ENCODE results near the gene GRHL3. TPM values are rescaled to one million over a fixed set of nuclear protein-coding genes. Genes with fewer than 3 reads are reported as not detected.

The GRHL3 gene
- total RNA-seq, 1 donor from 2014 or later: not detected

DNA sequence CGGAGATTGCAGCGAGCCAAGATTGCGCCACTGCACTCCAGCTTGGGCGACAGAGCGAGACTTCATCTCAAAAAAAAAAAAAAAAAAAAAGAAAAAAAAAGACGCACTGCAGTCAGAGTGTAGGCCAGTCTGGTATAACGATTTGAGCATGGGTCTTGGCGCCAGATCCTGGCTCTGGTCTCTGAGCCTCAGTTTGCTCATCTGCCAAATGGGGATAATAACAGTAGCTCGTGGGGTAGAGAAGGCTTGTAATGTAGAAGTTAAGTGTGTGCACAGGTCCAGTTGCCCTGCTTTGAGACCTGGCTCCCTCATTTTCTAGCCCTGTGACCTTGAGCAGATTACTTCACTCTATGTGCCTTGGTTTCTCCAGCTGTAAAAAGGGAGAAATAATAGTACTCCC is 26.3 kb upstream of the GRHL3 start:
- DNase-seq (ENCODE audit: low spot score): no peak

DNA sequence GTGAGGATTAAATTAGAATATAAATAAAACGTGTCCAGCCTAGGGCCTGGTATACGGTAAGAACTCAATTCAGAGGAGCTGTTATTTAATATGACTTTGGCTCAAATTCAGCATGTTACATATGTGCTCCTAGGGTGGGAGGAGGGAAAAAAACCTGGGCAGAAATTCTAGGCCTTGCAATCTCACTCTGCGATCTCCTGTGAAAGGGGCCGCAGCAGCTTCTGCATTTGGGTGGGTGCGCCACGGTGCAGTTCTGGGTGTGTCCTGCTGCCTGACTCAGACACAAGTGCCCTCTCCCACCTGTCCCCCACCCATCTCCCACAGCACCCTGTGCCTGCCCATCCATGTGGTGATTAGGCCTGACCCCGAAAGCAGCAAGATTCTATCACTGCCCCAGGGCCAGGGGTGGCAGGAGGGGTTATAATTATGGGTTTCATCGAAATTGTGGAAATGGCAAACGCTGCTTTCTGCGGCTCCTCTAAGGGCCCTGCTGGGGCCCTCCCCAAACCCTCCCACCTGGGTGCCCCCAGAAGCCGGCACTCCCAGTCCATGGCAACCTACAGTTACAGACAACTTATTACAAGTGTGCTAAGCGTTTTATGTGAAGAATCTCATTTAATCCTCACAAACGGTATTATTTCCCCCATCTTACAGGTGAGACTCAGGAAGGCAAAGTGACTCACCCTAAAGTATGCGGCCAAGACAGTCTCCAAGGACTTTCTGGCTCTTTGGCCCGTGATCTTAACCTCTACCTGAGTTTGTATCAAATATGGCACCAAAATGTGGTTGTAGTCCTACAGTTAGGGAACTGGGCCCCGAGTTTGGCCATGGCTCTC is 25.5 kb upstream of the GRHL3 start:
- DNase-seq (ENCODE audit: low spot score): no peak

DNA sequence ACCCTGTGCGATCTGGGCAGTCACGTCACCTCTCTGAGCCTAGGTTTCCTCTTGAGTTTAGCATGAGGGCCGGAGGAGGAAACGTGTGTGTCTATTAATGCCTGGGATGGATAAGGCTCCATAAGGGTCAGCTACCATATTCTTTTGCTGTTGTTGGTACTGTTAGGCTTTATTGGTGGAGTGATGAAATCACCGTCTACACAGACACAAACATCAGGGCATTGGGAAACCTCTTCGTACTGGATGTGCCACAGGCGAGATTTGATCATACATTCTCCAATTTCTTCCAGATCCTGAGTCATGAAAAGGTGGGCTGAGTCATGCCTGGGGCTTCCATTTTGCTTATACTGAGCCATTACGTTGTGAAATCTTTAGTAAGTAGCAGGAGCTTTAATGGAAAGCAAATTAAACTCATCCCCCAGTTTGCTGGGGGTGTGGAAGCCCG is 24.9 kb upstream of the GRHL3 start:
- no peak for DNase-seq (ENCODE audit: low spot score)

DNA sequence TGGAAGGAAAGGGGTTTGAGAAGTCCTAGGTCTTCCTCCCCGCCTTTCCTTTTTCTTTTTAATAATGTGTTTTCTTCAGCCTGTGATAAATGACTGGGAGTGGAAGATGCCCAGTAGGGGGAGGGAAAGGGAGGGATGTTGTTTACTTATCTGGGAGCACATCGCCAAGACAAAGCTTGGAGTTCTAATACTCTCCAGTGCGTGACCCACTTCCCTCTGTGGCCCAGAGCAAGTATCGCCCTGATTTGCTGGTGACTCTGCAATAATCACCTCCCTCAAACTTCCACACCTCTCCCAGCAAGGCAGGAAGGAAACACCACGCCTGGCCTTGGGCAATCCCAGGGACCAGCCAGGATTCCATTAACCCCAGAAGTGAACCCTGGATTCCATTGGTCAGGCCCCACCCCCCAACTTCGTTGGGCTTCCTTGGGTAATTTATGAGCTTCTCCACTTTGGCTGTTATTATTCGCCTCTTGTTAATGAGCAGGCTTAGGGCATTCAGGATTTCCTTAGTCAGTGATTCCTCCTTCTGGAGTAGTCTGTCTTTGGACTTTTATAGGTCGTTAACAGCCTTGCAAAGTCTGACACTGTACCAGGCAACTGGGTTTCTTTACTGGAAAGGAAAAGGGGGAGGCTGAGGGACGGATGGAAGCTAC is 24.3 kb upstream of the GRHL3 start:
- no peak for DNase-seq (ENCODE audit: low spot score)

DNA sequence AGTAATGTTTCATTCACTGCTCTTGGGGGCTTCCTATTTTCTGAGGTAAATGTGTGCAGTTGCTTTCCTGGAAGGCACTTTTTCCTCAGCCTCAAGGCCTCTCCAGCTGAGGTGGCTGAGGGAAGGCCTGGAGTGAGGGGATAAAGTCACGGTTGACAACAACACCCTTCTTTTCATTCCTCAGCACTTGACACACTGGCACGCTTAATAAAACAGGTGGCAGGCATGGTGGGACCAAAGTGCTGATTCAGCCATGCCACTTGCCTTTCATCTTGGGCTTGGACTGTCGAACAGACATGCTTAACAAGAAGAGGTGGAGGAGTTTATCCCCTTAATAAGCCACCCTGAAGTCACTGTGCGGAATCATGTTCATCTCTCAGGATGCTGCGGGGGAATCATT is 23.6 kb upstream of the GRHL3 start:
- DNase-seq (ENCODE audit: low spot score): no peak

DNA sequence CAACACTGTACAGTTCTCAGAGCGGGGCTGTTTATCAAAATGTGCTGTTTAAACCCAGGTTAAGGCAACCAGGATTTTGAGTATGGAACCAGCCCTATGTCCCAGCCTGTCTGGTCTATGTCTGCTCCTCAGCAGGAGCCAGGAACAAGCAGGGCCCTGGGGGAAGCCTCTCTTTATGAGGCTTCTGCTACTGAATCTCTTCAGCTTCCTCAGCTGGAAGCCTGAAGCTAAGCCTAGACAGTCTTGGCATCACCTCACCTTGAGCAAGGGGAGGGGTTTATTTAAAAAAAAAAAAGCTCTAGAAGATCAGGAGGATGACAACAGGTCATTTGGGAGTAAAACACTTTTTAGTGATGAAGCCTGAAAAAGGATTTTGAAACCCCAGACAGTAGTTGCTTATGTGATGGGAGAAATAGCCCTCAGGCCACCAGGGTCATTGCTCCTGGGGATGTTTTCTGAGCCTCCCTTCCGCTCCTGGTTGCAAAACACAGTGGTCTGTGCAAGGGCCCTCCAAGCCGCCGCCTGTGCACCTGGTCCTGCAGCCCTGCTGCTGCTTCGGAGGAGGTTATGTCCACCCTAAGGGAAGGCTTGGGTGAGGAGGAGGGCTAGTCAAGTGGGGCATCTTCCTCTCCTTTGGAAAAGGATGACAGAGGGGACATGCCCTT is 21.8 kb upstream of the GRHL3 start:
- no peak for DNase-seq (ENCODE audit: low spot score)

DNA sequence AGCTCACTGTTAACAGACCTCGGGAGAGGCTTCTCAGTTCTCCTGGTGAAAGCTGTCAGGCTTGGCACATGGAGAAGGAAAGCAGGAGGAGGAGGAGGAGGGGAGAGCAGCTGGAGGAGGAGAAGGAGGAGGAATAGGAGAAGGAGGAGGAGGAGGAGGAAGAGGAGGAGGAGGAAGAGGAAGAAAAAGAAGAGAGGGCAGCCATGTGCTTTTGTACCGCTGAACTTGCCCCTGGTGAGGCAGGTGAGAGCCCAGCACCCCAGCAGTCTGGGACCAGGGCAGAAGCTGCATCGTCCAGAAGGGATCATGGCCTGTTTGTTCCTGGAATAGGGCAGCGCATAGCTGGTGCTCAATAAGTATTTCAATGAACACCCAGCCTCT is 21.3 kb upstream of the GRHL3 start:
- DNase-seq (ENCODE audit: low spot score): no peak

DNA sequence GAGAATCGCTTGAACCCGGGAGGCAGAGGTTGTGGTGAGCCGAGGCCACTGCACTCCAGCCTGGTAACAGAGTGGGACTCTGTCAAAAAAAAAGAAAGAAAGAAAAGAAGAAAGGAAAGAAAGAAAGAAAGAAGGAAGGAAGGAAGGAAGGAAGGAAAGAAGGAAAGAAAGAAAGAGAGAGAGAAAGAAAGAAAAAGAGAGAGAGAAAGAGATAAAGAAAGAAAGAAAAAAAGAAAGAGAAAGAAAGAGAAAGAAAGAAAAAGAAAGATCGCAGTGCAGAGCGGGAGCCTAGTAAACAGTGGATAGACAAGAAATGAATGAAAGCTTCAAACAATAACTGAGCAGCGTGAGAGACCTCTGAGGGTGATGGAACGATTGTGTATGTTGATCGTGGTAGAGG is 20.6 kb upstream of the GRHL3 start:
- no peak for DNase-seq (ENCODE audit: low spot score)

DNA sequence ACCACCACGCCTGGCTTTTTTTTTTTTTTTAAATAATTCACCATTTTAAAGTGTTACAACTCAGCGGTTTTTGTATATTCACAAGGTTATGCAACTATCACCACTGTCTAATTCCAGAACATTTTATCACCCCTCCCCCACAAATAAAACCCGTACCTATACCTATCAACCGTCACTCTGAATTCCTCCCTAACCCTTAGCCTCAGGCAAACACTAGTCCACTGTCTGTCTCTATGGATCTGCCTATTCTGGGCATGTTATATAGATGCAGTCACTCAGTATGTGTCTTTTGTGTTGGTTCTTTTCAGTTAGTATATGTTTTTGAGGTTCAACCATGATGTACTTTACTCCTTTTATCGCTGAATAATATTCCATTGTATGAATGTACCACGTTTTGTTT is 19.3 kb upstream of the GRHL3 start:
- DNase-seq (ENCODE audit: low spot score): no peak

DNA sequence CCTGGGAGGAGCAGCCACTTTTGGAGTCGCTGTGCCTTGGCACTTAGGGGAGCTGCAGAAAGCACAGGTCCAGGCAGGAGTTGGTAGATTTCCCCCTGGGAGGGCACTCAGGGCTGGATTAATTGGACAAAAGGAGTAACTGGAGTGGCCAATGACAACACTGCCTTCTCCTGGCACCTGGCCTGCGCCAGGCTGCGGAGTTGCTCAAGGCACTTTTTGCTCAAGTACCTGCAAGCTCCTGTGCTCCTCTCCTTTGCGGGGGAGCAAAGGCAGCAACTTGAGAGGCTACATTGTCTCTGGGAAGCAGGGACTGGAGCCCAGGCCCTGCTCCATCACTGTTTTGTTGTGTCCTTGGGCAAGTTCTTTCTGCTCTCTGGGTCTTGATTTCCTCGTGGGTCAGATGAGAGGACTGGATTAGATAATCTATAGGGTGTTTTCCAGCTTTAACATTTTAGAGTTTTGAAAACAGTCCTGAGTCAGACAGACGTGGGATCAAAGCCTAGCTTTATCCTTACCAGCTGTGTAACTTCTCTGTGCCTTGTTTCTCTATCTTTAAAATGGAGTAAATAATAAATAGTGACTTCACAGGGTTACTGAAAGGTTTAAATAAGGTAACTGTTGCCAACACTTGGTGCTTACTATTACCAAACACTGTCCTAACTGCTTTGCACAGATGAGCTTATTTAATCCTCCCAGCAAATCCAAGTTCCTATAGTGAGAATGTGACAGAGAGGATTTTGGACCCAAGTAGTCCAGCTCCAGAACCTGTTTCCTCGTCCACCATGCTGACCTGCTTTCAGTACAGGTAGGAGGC is 18.0 kb upstream of the GRHL3 start:
- DNase-seq (ENCODE audit: low spot score): no peak

DNA sequence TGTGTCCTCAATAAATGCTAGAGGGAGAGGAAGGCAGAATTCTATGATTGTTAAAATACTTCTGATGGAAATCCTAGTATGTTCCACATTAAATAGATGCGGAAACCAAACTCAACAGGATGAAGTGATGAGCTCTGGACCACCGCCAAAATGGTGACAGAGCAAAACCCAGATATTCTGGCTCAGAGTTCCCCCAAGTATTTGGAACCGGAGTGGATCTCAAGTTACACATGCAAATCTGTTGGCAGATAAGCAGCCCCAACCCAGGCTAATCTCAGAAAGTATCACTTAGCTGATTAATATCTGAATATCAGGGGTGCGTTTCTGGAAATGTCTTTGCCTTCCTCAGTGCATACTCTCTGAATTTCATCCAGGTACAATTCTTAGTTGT is 17.4 kb upstream of the GRHL3 start:
- no peak for DNase-seq (ENCODE audit: low spot score)

DNA sequence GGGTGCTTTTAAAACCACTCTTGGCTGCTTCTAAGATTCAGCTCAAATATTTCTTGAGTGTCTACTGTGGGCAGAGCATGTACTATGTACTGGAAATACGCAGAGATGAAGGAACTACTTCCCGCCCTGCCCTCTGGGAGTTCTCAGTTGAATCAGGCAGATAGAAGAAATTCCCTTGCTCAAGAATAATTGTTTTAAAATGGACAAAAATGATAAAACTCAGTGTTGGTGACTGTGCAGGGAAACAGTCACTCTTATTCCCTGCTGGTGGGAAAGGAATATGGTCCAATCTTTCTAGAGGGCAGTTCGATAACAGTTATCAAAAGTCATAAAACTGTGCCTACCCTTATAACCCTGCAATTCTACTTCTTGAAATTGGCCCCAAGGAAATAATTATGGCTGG is 16.9 kb upstream of the GRHL3 start:
- DNase-seq (ENCODE audit: low spot score): no peak

DNA sequence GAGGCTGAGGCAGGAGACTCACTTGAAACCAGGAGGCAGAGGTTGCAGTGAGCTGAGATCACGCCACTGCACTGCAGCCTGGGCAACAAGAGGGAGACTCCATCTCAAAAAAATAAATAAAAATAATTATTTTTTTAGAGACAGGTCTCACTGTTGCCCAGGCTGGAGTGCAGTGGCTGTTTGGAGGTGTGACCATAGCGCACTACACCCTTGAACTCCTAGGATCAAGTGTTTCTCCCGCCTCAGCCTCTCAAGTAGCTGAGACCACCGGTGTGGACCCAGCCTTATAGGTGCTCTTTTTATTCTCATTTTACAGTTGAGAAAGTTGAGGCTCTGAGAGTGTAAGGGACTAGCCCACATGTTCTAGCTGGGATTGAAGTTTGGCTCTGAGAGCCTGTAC is 15.6 kb upstream of the GRHL3 start:
- no peak for DNase-seq (ENCODE audit: low spot score)

DNA sequence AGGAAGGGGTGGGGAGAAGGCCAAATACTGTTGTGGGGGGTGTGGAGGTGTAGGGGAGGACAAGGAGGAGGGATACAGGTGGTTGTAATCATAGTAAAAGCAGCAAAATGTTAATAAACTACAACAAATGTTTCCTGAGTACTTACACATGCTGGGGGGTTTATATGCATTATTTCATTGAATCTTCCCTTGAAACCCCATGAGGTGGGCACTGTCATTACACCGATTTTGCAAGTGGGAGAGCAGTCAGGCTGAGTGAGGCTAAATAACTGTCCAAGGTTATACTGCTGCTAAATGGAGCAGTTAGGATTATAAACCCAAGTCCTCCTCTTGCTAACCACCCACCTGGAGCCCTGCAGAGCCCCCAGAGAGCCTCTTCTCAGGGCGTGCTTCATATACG is 14.4 kb upstream of the GRHL3 start:
- no peak for DNase-seq (ENCODE audit: low spot score)

DNA sequence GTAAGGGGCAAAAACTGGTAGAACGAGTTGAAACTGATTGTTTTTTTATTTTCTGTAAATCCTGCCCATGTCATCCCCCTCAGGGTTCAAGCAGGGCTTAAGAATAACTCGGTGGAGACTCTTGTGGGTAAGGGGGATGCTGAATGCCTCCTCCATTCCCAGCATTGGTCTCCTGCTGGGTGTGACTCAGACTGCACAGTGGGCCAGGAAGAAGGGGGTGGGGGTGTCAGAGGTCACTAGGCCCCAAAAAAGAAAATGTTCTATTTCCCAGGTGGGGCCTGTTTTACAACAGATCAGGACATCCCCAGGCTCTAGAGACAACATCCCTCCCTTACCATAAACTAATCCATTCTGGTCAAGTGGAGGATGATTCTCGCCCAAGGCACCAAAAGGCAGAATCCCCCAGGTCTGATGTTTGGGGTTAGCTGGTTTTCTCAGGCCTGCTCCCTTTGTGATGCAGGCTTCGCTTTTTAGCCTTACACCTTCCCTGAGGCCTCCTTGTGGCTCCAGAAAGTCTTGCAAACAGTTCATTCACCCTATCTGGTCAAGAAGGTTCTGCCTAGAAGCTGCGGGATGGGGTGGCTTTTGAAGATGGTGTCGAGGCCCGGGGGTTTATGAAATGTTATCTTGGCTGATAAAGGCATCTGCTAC is 10.7 kb upstream of the GRHL3 start:
- DNase-seq (ENCODE audit: low spot score): no peak

DNA sequence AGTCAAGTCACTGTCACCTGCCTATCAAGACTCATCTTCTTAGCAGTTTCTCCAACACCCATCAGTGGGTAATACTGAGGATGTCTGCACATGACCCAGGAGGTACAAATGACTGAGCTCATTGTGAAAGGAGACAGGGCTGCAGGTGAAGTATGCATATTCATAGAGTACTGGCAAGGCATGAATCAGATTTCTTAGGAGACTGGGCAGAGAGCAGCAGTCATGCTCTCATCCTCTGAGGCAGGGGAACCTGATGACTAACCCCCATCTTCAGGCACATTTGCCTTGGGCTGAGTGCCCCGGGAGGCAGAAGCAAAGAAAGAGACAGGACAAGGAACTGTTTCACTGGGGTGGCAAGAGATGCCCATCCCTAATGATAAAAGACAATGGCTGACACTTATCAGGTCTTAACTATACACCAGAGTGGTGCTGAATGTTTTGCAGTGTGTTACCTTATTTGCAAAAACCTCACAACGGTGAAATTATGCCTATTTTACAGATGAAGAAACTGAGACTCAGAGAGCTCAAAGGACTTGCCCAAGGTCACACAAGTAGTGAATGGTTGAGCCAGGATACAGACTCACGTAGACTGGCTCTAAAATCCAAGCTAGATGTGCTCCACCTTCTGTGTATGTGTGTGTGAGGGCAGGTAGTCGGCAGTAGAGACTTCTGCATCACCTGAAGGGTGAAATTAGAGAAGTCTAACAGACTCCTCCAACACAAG is 9.2 kb upstream of the GRHL3 start:
- DNase-seq (ENCODE audit: low spot score): no peak

DNA sequence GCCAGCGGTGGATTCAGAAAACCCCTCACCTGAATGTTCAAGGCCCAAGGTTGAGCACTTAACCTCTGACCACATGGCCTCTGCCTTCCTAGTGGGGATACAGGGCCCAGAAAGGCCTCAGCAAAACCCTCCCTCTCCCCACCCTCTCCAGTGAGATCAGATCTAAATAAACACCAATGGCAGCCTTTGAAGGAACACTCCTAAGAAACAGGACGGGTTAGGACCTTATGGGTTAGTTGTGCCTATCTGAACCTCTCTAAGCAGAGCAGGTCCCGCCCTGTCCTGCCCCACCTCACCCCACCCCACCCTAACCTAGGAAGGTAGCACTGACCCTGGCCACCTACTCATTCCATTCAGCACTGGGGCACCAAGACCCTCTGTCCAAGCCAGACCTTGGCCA is 7.9 kb upstream of the GRHL3 start:
- DNase-seq (ENCODE audit: low spot score): no peak

DNA sequence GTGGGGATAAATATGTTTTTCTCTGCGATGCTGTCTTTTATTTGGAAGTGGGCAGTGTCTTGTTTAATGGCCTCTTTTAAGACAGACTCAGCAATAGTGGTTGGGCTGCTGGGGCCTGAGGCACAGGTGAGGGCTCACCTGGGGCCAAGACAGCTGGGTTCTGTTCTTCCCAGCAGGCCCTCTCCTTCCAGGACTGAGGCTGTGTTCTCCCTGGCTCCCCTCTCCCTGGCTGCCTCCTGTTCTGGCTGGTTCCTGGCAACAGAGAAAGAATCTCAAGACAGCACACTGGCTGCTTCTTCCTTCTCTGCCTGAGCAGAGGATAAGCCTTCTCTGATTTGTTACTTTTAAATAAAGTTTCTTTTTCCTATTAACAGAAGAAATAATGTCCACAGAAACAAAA is 7.4 kb upstream of the GRHL3 start:
- no peak for DNase-seq (ENCODE audit: low spot score)

DNA sequence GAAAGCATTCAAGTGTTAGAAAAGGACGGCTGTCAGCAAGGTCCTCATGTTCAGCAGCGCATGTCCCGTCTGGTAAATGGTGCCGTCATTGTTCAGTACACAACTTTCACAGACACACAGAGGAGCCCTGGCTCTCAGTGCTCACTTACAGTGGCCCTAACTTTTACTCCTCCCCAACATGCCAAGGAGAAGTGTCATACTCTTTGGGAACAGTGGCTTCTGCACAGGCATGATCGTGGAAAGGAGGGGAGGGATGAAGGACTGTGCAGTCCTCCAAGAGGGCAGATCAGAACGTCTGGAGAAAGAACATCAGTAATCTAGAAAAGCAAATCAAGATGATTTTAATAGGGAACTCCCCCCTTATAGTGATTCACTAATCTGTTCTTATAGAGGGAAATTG is 3.8 kb upstream of the GRHL3 start:
- DNase-seq (ENCODE audit: low spot score): no peak

DNA sequence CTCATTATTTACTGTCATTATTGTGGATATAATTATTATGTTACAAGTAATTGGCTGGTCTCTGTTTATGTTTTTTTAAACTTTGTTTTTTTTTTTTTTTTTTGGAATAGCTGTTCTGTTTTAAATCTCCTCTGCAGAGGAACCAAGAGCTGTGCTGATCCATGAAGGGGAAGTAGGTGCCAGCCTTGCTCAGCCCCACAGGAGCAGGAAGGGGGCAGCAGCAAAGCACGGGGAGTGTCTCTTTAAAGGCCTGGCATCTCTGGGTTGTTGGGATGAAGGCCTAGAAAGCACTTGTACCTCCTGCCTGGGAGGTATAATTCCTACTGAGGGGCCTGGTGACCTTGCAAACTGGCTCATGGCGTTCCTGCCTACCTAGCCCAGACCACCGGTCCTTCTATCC is 2.5 kb upstream of the GRHL3 start:
- no peak for DNase-seq (ENCODE audit: low spot score)
